Fibroblast of lung (primary cell): ENCODE measurements around the gene ZNF469. TPM values are rescaled to one million over a fixed set of nuclear protein-coding genes. Genes with fewer than 3 reads are reported as not detected.

Experiments
- DNase-seq, 2 donors: peaks; one replicate each; pipeline versions ENCODE4 v3.0.0 to v3.0.0-alpha.2; 2010; ENCODE audit warnings: low read depth in 2 of 2
- H2AFZ ChIP-seq: 2 replicates; pipeline ENCODE4 v1.5.1; 2012; ENCODE audit warnings: low read length, control low read depth, inconsistent platforms
- H3K27ac ChIP-seq: 2 replicates; pipeline ENCODE4 v1.5.1; 2011; ENCODE audit warnings: low read length, control low read depth; ENCODE audit not compliant: insufficient read depth
- H3K27me3 ChIP-seq: 2 replicates; pipeline ENCODE4 v1.5.1; 2011; ENCODE audit warnings: mild to moderate bottlenecking, low read length; ENCODE audit not compliant: control insufficient read depth, insufficient read depth
- H3K36me3 ChIP-seq: 2 replicates; pipeline ENCODE4 v1.5.1; 2011; ENCODE audit warnings: low read length; ENCODE audit not compliant: control insufficient read depth, insufficient read depth
- H3K4me1 ChIP-seq: 2 replicates; pipeline ENCODE4 v1.5.1; 2011; ENCODE audit warnings: low read length; ENCODE audit not compliant: control insufficient read depth, insufficient read depth; ENCODE audit errors: extremely low read depth
- H3K4me2 ChIP-seq: 2 replicates; pipeline ENCODE4 v1.5.1; 2011; ENCODE audit warnings: low read length, control low read depth; ENCODE audit not compliant: insufficient read depth; ENCODE audit errors: extremely low read depth
- H3K4me3 ChIP-seq, 4 experiments: fragments of 200-600 bp in 1 of 4; sonication (generic) in 1 of 4; replicated peaks in 1 of 4; 2 replicates each; pipeline ENCODE4 v1.5.1; 2011 to 2016; ENCODE audit warnings: low read length in 4 of 4, low read depth in 3 of 4, mild to moderate bottlenecking in 3 of 4, control low read depth in 2 of 4, inconsistent platforms in 1 of 4, mixed read lengths in 1 of 4; ENCODE audit not compliant: insufficient read depth in 1 of 4; ENCODE audit errors: control extremely low read depth in 1 of 4
- H3K79me2 ChIP-seq: 2 replicates; pipeline ENCODE4 v1.5.1; 2012; ENCODE audit warnings: mild to moderate bottlenecking, low read length, inconsistent platforms; ENCODE audit not compliant: control insufficient read depth, insufficient read depth
- H3K9ac ChIP-seq: 2 replicates; pipeline ENCODE4 v1.5.1; 2011; ENCODE audit warnings: mild to moderate bottlenecking, low read length, control low read depth; ENCODE audit not compliant: insufficient read depth
- H3K9me3 ChIP-seq: 2 replicates; pipeline ENCODE4 v1.5.1; 2012; ENCODE audit warnings: low read depth, low read length; ENCODE audit not compliant: control insufficient read depth, insufficient read depth
- H4K20me1 ChIP-seq: 2 replicates; pipeline ENCODE4 v1.5.1; 2011; ENCODE audit warnings: low read length; ENCODE audit not compliant: control insufficient read depth, insufficient read depth; ENCODE audit errors: extremely low read depth
- EZH2 ChIP-seq: IDR thresholded peaks from 2 replicates; pipeline ENCODE4 v1.5.1; 2012; ENCODE audit warnings: low read length, control low read depth, mild to moderate bottlenecking; ENCODE audit errors: missing control alignments
- polyA plus RNA-seq, 2 donors: library from polyadenylated mRNA; depleted of rRNA in 1 of 2; stranded (reverse) in 1 of 2; unstranded in 1 of 2; fragments of >200 nt; gene quantifications; 2 replicates each; pipeline ENCODE4 v1.2.1, GENCODE V29; 2011 to 2012; ENCODE audit warnings: missing spikeins in 1 of 2
- total RNA-seq: library from RNA; depleted of rRNA; stranded (reverse); fragments of >200 nt; gene quantifications from 2 replicates; pipeline ENCODE4 v1.2.1, GENCODE V29; 2014
- TF ChIP-seq, protein P1 (sequence below), 2 donors: IDR thresholded peaks in 1 of 2; conservative IDR thresholded peaks in 1 of 2; 1 replicate in 1 of 2; 2 replicates in 1 of 2; pipeline ENCODE4 v1.5.1; 2011 to 2012; ENCODE audit warnings: low read length in 2 of 2, control low read depth in 1 of 2, inconsistent platforms in 1 of 2, low read depth in 1 of 2, mild to moderate bottlenecking in 1 of 2

The ZNF469 gene
- total and polyA plus RNA-seq, 2 donors (not counting 1 experiment from before 2014, with no cell fraction given), result 0.82 to 1.5 TPM

DNA sequence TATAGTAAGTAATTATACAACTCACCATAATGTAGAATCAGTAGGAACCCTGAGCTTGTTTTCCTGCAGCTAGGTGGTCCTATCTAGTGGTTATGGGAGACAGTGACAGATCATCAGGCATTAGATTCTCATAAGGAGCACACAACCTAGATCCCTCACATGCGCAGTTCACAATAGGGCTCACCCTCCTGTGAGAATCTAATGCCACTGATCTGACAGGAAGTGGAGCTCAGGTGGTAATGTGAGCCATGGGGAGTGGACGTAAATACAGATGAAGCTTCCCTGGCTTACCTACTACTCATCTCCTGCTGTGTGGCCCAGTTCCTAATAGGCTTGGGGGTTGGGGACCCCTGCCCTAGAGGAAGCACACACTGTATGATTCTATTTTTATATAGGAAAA is 21.8 kb upstream of the ZNF469 start:
- no peak overlapping the region for H2AFZ ChIP-seq
- no peak for TF ChIP-seq EZH2
- TF ChIP-seq, protein P1, sequence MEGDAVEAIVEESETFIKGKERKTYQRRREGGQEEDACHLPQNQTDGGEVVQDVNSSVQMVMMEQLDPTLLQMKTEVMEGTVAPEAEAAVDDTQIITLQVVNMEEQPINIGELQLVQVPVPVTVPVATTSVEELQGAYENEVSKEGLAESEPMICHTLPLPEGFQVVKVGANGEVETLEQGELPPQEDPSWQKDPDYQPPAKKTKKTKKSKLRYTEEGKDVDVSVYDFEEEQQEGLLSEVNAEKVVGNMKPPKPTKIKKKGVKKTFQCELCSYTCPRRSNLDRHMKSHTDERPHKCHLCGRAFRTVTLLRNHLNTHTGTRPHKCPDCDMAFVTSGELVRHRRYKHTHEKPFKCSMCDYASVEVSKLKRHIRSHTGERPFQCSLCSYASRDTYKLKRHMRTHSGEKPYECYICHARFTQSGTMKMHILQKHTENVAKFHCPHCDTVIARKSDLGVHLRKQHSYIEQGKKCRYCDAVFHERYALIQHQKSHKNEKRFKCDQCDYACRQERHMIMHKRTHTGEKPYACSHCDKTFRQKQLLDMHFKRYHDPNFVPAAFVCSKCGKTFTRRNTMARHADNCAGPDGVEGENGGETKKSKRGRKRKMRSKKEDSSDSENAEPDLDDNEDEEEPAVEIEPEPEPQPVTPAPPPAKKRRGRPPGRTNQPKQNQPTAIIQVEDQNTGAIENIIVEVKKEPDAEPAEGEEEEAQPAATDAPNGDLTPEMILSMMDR (conservative IDR thresholded peaks at IDR 0.05 in 1 of 2, IDR thresholded peaks at IDR 0.05 in 1 of 2; ENCODE audit: low read depth in 1 of 2, low read length in 2 of 2), result no peak
- no peak overlapping the region for H3K4me2 ChIP-seq
- H3K9ac ChIP-seq, result no peak overlapping the region
- no peaks in the 10 kb centered on the region for H3K4me1 ChIP-seq
- no peaks in the 10 kb centered on the region for H3K9me3 ChIP-seq
- no peak overlapping the region for H3K27ac ChIP-seq
- DNase-seq, result no peak
- H3K4me3 ChIP-seq, result no peak overlapping the region
- peaks cover 8% of the 10 kb centered on the region for H3K27me3 ChIP-seq
- no peaks in the 10 kb centered on the region for H3K36me3 ChIP-seq
- no peaks in the 10 kb centered on the region for H3K79me2 ChIP-seq
- no peaks in the 10 kb centered on the region for H4K20me1 ChIP-seq

DNA sequence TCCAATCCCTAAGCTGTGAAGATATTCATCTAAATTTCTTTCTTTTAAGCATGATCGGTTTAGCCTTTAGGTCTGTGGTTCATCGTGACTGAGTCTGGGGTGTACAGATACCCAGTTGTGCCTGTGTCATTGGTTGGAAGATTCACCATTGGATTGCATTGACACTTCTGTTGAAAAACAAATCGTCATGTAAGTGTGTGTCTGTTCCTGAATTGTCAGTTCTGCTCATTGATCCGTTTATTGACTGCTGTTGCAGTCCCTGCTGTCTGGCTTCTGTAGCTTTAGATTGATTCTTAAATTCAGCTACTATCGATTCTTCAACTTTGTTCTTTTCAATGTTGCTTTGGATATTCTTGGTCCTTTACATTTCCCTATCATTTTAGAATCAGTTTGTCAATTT is 21.0 kb upstream of the ZNF469 start:
- no peaks in the 10 kb centered on the region for H3K9me3 ChIP-seq
- no peaks in the 10 kb centered on the region for H3K79me2 ChIP-seq
- no peak for DNase-seq
- peaks cover 8% of the 10 kb centered on the region for H3K27me3 ChIP-seq
- no peak overlapping the region for H3K9ac ChIP-seq
- no peaks in the 10 kb centered on the region for H3K4me1 ChIP-seq
- H3K27ac ChIP-seq, result no peak overlapping the region
- H3K36me3 ChIP-seq, result no peaks in the 10 kb centered on the region
- H4K20me1 ChIP-seq, result no peaks in the 10 kb centered on the region
- no peak overlapping the region for H3K4me2 ChIP-seq
- TF ChIP-seq EZH2, result no peak
- TF ChIP-seq, protein P1 (conservative IDR thresholded peaks at IDR 0.05 in 1 of 2, IDR thresholded peaks at IDR 0.05 in 1 of 2; ENCODE audit: low read depth in 1 of 2, low read length in 2 of 2), result no peak
- H2AFZ ChIP-seq, result no peak overlapping the region
- H3K4me3 ChIP-seq, result no peak overlapping the region

DNA sequence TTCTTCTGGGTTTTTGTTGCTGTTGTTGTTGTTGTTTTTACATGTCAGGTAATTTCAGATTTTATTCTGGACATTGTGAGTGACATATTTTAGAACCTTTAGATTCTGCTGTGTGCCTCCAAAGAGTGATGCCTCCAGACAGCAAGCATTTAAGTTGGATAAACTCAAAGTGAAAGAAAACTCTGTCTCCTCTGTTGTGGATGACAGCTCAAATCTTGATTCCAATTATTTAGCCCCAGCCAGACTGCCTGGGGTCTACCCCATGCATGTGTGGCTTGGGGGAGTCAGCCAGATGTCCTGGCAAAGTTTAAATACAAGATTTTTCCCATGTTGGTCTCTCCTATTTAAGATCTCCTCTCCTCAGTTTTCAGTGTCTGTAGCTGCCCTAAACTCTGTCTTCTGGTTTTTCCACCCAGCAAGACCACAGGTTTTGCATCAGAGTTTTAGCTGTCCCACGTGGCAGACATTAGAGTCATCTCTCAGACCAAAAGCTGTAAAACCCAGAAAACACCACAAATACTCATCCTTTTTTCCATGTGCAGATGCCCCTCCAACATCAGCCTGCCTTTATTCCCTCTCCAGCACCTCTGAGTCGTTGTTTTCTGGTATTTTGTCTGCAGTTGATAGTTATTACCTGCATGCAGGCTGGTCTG is 19.4 kb upstream of the ZNF469 start:
- Histone ChIP-seq H3K9ac (no peak overlapping the region), H3K4me3 (no peak overlapping the region), H3K36me3 (no peaks in the 10 kb centered on the region), H3K27me3 (peaks cover 8% of the 10 kb centered on the region), H3K4me1 (no peaks in the 10 kb centered on the region), H3K9me3 (no peaks in the 10 kb centered on the region), H3K27ac (no peak overlapping the region), H4K20me1 (no peaks in the 10 kb centered on the region), H2AFZ (no peak overlapping the region), H3K4me2 (no peak overlapping the region), H3K79me2 (no peaks in the 10 kb centered on the region)
- no peak for TF ChIP-seq EZH2
- TF ChIP-seq, protein P1 (conservative IDR thresholded peaks at IDR 0.05 in 1 of 2, IDR thresholded peaks at IDR 0.05 in 1 of 2; ENCODE audit: low read depth in 1 of 2, low read length in 2 of 2), result no peak
- no peak for DNase-seq
